Dermis microvascular lymphatic vessel endothelial cell (primary cell): ENCODE results near the gene ARHGAP42. TPM values are rescaled to one million over a fixed set of nuclear protein-coding genes. Genes with fewer than 3 reads are reported as not detected.

ENCODE experiments used
- DNase-seq, 2 donors: peaks; one replicate each; pipeline versions ENCODE4 v3.0.0 to v3.0.0-alpha.2; 2010; ENCODE audit warnings: low read depth in 2 of 2
- total RNA-seq: library from RNA; depleted of rRNA; stranded (reverse); fragments of >200 nt; gene quantifications from 2 replicates; pipeline ENCODE4 v1.2.1, GENCODE V29; 2014

Gene ARHGAP42
- total RNA-seq, 1 donor from 2014 or later = 4.9 TPM

- DNase-seq = no peak
Observed at GRCh38 chr11:101019870-101020269, 332.8 kb downstream of the ARHGAP42 start.

DNA sequence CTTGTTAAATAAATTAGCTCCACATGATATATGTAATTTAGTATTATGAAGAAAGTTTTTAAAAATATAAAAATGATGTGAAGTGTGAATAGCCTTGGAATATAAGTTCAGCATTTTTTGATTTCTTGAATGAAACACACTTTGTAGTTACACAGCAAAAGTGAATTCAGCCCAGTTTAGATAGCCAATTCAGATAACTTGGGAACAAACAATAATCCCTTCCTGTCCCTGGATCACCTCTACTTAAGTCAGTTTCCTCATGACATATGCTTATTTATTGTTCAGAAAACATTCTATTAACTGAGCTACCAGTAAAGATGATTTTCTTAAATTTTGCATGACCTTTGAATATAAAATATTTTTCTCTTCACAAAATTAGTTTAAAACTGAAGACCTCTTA lies 335.2 kb downstream of the ARHGAP42 start:
- DNase-seq = peak in 1 of 2 donors; percentile 20

DNA sequence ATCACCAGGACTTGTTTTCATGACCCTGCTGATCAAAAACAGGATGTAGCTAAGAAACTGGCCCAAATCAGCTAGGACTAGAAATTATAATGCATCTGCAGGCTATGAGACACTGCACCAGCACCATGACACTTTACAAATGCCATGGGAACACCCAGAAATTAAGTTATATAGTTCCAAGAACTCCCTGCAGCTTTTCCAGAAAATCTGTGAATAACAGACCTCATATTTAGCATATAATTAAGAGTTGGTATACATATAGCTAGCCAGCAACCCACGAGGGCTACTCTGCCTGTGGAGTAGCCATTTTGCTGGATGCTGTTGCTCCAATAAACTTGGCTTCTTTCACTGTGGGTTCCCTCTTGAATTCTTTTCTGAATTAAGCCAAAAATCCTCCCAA lies 341.6 kb downstream of the ARHGAP42 start:
- DNase-seq = no peak

GRCh38 chr11:101030015-101030414 lies 342.9 kb downstream of the ARHGAP42 start:
- no peak for DNase-seq

DNA sequence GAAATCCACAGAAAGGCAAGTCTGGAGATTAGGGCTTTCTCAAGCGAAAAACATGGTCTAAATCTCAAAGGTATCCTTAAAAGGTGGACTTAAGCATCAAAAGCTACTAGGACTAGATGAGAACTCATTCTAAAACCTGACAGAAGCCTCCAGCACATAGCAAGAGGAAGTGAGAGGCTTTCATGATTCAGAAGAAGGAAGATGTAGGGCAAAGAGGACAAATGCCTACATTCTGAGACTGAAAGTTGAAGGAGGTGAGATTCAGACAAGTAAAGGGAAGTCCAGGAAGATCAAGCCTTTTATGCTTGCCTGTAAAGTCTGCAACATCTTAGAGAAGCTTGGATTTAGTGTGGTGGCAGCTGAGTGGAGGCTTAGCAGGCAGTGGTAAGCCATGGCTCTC lies 343.6 kb downstream of the ARHGAP42 start:
- DNase-seq = no peak

GRCh38 chr11:101031713-101032112 lies 344.6 kb downstream of the ARHGAP42 start:
- no peak for DNase-seq

DNA sequence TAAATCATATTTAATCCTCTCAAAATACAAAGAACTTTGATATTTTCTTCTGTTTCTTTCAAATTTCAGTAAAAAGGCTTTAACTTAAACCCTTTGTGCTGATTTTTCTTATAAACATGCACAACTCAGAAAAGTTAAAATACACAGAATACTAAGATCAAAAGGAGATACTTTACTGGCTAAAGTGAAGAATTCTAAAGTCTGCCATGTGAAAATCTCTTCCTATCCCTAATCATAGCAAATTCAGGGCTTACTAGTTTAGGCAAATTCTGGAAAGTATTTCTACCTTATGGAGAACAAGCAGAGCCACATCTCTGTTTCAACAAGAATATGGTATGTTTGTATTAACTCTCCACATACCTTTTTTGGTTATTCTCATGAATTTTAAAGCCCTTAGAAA lies 345.9 kb downstream of the ARHGAP42 start:
- no peak for DNase-seq

- DNase-seq = no peak
Observed at GRCh38 chr11:101034076-101034475, 347.0 kb downstream of the ARHGAP42 start.

DNA sequence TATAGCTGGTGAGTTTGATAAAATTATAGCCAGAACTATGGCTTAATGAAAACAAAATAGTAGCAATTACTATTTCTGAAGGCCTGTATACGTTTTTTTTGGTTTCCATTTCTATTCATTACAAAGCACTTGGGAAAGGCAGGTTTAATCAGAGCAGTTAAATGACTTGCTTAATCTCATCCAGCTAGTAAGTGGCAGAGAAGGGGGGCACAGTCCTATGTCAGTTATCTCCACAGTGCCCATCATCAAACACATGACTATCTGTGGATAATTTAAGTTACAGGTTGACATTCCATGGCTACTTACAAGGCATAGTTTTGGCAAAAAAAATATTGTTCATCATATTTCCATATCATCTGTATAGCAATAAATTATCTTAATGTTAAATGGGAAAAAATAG lies 348.8 kb downstream of the ARHGAP42 start:
- no peak for DNase-seq
